HFF-Myc (cell line): ENCODE measurements around the gene NLRX1.
A peak's percentile ranks its signal among the peaks of the same experiment; 100 is the strongest.
"Not testable (repeated sequence)": the region's sequence is repeated elsewhere in the genome, so short reads cannot be mapped to it uniquely, and the experiment has no call there.

ENCODE experiments used
- DNase-seq: peaks from one replicate; pipeline ENCODE4 v3.0.0-alpha.2; 2011; ENCODE audit warnings: low read depth; ENCODE audit errors: extremely low read depth
- H3K4me3 ChIP-seq: replicated peaks from 2 replicates; pipeline ENCODE4 v1.5.1; 2011; ENCODE audit warnings: low read depth, mild to moderate bottlenecking, control low read depth, low read length
- TF ChIP-seq, protein P1 (sequence below): IDR thresholded peaks from 2 replicates; pipeline ENCODE4 v1.5.1; 2012; ENCODE audit warnings: mild to moderate bottlenecking, low read depth, low read length, control low read depth; ENCODE audit errors: missing control alignments

NLRX1 gene

GRCh38 chr11:119126675-119127268 lies 41.8 kb upstream of the NLRX1 start:
- TF ChIP-seq, protein P1, sequence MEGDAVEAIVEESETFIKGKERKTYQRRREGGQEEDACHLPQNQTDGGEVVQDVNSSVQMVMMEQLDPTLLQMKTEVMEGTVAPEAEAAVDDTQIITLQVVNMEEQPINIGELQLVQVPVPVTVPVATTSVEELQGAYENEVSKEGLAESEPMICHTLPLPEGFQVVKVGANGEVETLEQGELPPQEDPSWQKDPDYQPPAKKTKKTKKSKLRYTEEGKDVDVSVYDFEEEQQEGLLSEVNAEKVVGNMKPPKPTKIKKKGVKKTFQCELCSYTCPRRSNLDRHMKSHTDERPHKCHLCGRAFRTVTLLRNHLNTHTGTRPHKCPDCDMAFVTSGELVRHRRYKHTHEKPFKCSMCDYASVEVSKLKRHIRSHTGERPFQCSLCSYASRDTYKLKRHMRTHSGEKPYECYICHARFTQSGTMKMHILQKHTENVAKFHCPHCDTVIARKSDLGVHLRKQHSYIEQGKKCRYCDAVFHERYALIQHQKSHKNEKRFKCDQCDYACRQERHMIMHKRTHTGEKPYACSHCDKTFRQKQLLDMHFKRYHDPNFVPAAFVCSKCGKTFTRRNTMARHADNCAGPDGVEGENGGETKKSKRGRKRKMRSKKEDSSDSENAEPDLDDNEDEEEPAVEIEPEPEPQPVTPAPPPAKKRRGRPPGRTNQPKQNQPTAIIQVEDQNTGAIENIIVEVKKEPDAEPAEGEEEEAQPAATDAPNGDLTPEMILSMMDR: no peak
- DNase-seq: no peak
- H3K4me3 ChIP-seq: no peak overlapping the region

GRCh38 chr11:119130662-119131061 lies 37.9 kb upstream of the NLRX1 start:
- TF ChIP-seq, protein P1: no peak
- no peak overlapping the region for H3K4me3 ChIP-seq
- no peak for DNase-seq

GRCh38 chr11:119134389-119134978 lies 34.0 kb upstream of the NLRX1 start:
- TF ChIP-seq, protein P1: peak; percentile 74
- no peak for DNase-seq

GRCh38 chr11:119139276-119139675 lies 29.2 kb upstream of the NLRX1 start:
- H3K4me3 ChIP-seq, DNase-seq: not testable (repeated sequence)

More at GRCh38 chr11:119134389-119134978, 34.0 kb upstream of the NLRX1 start:
- H3K4me3 ChIP-seq: no peak overlapping the region

- peak; percentile 32 for DNase-seq
Observed at GRCh38 chr11:119144825-119145486, 23.6 kb upstream of the NLRX1 start.

DNA sequence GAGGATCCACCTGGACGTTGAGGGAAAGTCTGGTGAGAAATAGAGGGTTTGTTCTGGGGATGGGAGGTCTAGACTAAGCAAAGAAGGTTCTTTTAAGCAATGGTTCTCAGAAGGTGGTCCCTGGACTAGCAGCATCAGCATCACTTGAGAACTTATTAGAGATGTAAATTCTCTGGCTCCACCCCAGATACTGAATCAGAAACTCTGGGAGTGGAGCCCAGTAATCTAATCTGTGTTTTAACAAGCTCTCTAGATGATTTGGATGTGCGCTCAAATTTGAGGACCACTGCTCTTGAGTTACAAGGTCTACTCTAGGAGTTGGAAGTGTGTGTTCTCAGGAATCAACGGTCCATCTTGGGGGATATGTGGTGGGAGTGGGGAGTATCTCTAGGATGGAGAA lies 23.0 kb upstream of the NLRX1 start:
- TF ChIP-seq, protein P1: no peak
- H3K4me3 ChIP-seq: no peak overlapping the region
- DNase-seq: no peak

More at GRCh38 chr11:119144825-119145486, 23.6 kb upstream of the NLRX1 start:
- TF ChIP-seq, protein P1: peak; percentile 55
- H3K4me3 ChIP-seq: no peak overlapping the region

GRCh38 chr11:119147604-119148333 lies 20.8 kb upstream of the NLRX1 start:
- DNase-seq: no peak

More at GRCh38 chr11:119147604-119148333, 20.8 kb upstream of the NLRX1 start:
- TF ChIP-seq, protein P1: no peak
- H3K4me3 ChIP-seq: no peak overlapping the region
